Adrenal gland (tissue), 12 donors: Measurements from ENCODE around the gene SURF6. TPM values are rescaled to one million over a fixed set of nuclear protein-coding genes. Genes with fewer than 3 reads are reported as not detected.

Source experiments
- DNase-seq, 7 donors: peaks; one replicate each; pipeline ENCODE4 v3.0.0-alpha.2; 2019 to 2020
- H3K27ac ChIP-seq, 5 donors: fragments of 200-600 bp; sonication (generic) in 4 of 5; 1 replicate in 3 of 5; 2 replicates in 2 of 5; pipeline versions ENCODE4 v1.5.1 to v1.8.0; 2016 to 2020; ENCODE audit warnings: mild to moderate bottlenecking in 1 of 5
- H3K27me3 ChIP-seq: fragments of 200-600 bp; 2 replicates; pipeline ENCODE4 v1.8.0; 2021
- H3K36me3 ChIP-seq, 2 donors: fragments of 200-600 bp; replicated peaks in 1 of 2; 1 replicate in 1 of 2; 2 replicates in 1 of 2; pipeline versions ENCODE4 v1.5.1 to v1.8.0; 2018 to 2022
- H3K4me1 ChIP-seq, 2 donors: fragments of 200-600 bp; replicated peaks in 1 of 2; 1 replicate in 1 of 2; 2 replicates in 1 of 2; pipeline versions ENCODE4 v1.5.1 to v1.8.0; 2018 to 2021
- H3K4me3 ChIP-seq, 4 donors: fragments of 200-600 bp; sonication (generic) in 3 of 4; one replicate each; pipeline ENCODE4 v1.5.1; 2016 to 2018
- H3K9me3 ChIP-seq, 3 donors: fragments of 200-600 bp; sonication (generic) in 1 of 3; replicated peaks in 1 of 3; 1 replicate in 2 of 3; 2 replicates in 1 of 3; pipeline versions ENCODE4 v1.5.1 to v1.8.0; 2016 to 2021
- POLR2A ChIP-seq, 2 donors: fragments of 450-650 bp; IDR thresholded peaks; one replicate each; pipeline ENCODE4 v1.6.1; 2017; ENCODE audit warnings: antibody characterized with exemption in 2 of 2, mild to moderate bottlenecking in 2 of 2, moderate library complexity in 1 of 2
- WGBS, 4 donors: extraction: QIAGEN DNeasy Blood & Tissue Kit in 2 of 4; methylation state at CpG; one replicate each; pipeline versions ENCODE4 v1.1.5 to v1.1.7; 2013 to 2017; 5-methylcytosine and 5-hydroxymethylcytosine counted together
- intact Hi-C, 2 donors: fragments of 100-400 bp; cut with DNase I; formaldehyde crosslinking; loops; one replicate each; pipeline versions ENCODE4 v1.14.1 to v1.15.0; 2022 to 2023
- polyA plus RNA-seq, 3 donors: library from polyadenylated mRNA; stranded (reverse); fragments of 200-250 nt in 2 of 3; fragments of 350-450 nt in 1 of 3; fragmentation: Illumina TruSeq in 1 of 3; extraction: RNeasy Lipid Tissue Mini Kit (QIAGEN cat#74804) in 1 of 3; gene quantifications; one replicate each; pipeline ENCODE4 v1.2.3, GENCODE V29; 2013 to 2014
- total RNA-seq, 9 donors: library from RNA; depleted of rRNA in 4 of 9; stranded (reverse); fragments of >200 nt in 4 of 9; fragments of 120-200 nt in 1 of 9; fragmentation: NEBNext Ultra II Directional in 1 of 9; extraction: Animal tissue kit (Norgen Biotek cat#: 25700) in 1 of 9; gene quantifications; one replicate each; pipeline versions ENCODE4 v1.1.0 to v1.2.4, GENCODE V29; 2013 to 2023
- TF ChIP-seq, protein P1 (sequence below), 6 experiments: fragments of 450-650 bp in 4 of 6; fragments of 200-600 bp in 2 of 6; sonication (generic) in 1 of 6; IDR thresholded peaks; 1 replicate in 5 of 6; 2 replicates in 1 of 6; pipeline versions ENCODE4 v1.5.1 to v1.8.0; 2016 to 2021; ENCODE audit warnings: antibody characterized with exemption in 6 of 6, mild to moderate bottlenecking in 2 of 6, moderate library complexity in 1 of 6
- donor health status: healthy with polysubstance abuse.
- donor health status: Bipolar disorder and iron deficiency.
- donor health status: DM: yes; HTN: yes; CAD: no.
- donor health status: DM: no; HTN: no; CAD: no.
- donor health status: DM: no; HTN: no; CAD: no.
- donor health status: DM: yes; HTN: yes; CAD: no.

The SURF6 gene
- total and polyA plus RNA-seq, 12 donors, result 6.2 to 42.2 (median 23.1) TPM

DNA sequence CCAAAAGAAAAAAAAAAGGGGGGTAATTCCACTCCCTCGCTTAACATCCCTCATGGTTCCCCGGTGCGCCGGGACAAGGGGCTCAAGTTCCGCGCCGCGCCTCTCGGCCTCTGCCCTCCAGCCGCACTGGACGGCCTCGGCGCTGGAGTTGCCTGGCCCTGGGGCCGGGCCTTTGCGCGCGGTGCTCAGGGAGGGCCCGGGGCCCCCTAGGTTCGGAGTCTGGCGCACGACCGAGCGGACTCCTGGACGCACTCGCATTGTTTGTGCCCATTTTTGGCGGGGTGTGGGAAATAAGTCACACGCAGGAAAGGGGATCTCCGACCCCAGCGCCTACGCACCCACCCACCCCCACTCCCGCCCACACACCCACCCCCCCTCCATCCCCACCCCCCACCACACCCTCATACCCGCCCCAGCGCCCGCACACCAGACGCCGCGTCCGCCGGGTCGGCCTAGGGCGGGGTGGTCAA is 11.6 kb upstream of the SURF6 start:
- peak overlapping the region; percentile 89 to 98 (median 97) for H3K4me3 ChIP-seq
- DNase-seq, result peak in 4 of 7 donors; percentile 45 to 56 (median 52)
- intact Hi-C loops, result no loop called here
- H3K36me3 ChIP-seq, result peaks cover 0 to 66% of the 10 kb centered on the region in 2 donors
- no peaks in the 10 kb centered on the region for H3K9me3 ChIP-seq
- TF ChIP-seq, protein P1, sequence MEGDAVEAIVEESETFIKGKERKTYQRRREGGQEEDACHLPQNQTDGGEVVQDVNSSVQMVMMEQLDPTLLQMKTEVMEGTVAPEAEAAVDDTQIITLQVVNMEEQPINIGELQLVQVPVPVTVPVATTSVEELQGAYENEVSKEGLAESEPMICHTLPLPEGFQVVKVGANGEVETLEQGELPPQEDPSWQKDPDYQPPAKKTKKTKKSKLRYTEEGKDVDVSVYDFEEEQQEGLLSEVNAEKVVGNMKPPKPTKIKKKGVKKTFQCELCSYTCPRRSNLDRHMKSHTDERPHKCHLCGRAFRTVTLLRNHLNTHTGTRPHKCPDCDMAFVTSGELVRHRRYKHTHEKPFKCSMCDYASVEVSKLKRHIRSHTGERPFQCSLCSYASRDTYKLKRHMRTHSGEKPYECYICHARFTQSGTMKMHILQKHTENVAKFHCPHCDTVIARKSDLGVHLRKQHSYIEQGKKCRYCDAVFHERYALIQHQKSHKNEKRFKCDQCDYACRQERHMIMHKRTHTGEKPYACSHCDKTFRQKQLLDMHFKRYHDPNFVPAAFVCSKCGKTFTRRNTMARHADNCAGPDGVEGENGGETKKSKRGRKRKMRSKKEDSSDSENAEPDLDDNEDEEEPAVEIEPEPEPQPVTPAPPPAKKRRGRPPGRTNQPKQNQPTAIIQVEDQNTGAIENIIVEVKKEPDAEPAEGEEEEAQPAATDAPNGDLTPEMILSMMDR (IDR thresholded peaks at IDR 0.05), result no peak
- no peak for TF ChIP-seq POLR2A (IDR thresholded peaks at IDR 0.05)
- H3K4me1 ChIP-seq, result peaks cover 14 to 27% of the 10 kb centered on the region in 2 donors
- WGBS, 4 donors, result 0 to 1% (median 0%) methylated on average over 12 to 41 of the region's 41 CpGs
- peak overlapping the region; percentile 58 to 95 (median 94) for H3K27ac ChIP-seq
- H3K27me3 ChIP-seq, result no peaks in the 10 kb centered on the region

DNA sequence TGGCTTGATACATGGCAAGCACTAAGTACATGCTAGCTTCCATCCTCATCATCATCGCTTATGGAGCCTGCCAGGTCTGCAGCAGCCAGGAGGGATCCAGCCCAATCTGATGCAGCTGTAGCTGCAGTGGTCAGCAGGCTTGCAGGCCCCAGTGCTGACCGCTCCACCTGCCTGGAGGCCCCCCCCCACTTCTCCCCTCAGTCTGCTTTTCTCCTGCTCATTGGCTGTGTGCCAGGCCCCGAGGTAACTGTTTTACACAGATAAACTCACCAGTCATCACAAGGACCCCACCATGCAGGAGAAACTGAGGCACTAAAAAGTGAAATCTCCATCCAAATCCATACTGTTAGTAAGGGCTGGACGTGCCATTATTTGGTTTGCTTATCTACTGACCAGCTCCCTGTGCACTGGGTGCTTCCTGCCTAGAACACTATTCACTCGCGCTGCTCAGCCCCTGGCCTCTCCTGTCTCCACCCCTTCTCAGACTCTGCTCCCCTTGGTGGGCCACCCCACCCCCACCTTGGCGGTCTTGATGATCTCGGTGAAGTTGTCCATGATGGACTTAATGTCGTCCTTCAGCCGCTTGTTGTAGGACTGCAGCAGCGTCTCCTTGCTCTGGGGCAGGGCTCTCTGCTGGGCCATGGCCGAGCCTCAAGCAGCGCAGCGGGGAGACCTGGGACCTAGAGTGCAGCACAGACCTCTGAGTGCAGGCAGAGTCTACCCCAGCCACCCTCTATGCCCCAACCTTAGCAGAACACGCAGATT is 10.2 kb upstream of the SURF6 start:
- Histone ChIP-seq H3K4me1 (peaks cover 14 to 27% of the 10 kb centered on the region in 2 donors), H3K9me3 (no peaks in the 10 kb centered on the region), H3K4me3 (peak overlapping the region in 1 of 4 donors; percentile 89), H3K36me3 (peaks cover 0 to 66% of the 10 kb centered on the region in 2 donors), H3K27me3 (no peaks in the 10 kb centered on the region), H3K27ac (peak overlapping the region in 4 of 5 donors; percentile 12 to 95 (median 79))
- intact Hi-C loops, result no loop called here
- DNase-seq, result peak in 2 of 7 donors; percentile 19 to 39
- 56 to 71% (median 66%) methylated on average over 12 to 15 of the region's 15 CpGs for WGBS, 4 donors
- TF ChIP-seq POLR2A (IDR thresholded peaks at IDR 0.05), result no peak
- TF ChIP-seq, protein P1 (IDR thresholded peaks at IDR 0.05), result no peak

- H3K9me3 ChIP-seq, result no peaks in the 10 kb centered on the region
Observed at GRCh38 chr9:133345596-133345995, 9.6 kb upstream of the SURF6 start.

GRCh38 chr9:133344979-133345378 is 9.0 kb upstream of the SURF6 start:
- Histone ChIP-seq H3K36me3 (peaks cover 0 to 60% of the 10 kb centered on the region in 2 donors), H3K9me3 (no peaks in the 10 kb centered on the region), H3K27ac (no peak overlapping the region), H3K4me1 (peaks cover 18 to 38% of the 10 kb centered on the region in 2 donors), H3K4me3 (no peak overlapping the region), H3K27me3 (no peaks in the 10 kb centered on the region)
- DNase-seq, result no peak
- intact Hi-C loops, result no loop called here
- TF ChIP-seq POLR2A (IDR thresholded peaks at IDR 0.05), result no peak
- TF ChIP-seq, protein P1 (IDR thresholded peaks at IDR 0.05), result no peak
- WGBS, 4 donors, result 90 to 95% (median 93%) methylated on average over 7 to 12 of the region's 12 CpGs

More at GRCh38 chr9:133345596-133345995, 9.6 kb upstream of the SURF6 start:
- TF ChIP-seq POLR2A (IDR thresholded peaks at IDR 0.05), result no peak
- TF ChIP-seq, protein P1 (IDR thresholded peaks at IDR 0.05), result no peak
- Histone ChIP-seq H3K27me3 (no peaks in the 10 kb centered on the region), H3K36me3 (peaks cover 0 to 66% of the 10 kb centered on the region in 2 donors), H3K4me1 (peaks cover 14 to 33% of the 10 kb centered on the region in 2 donors), H3K4me3 (no peak overlapping the region), H3K27ac (no peak overlapping the region)
- intact Hi-C loops, result no loop called here
- WGBS, 4 donors, result 84 to 94% (median 92%) methylated on average over 5 to 6 of the region's 6 CpGs
- peak in 1 of 7 donors; percentile 20 for DNase-seq
